TTC549 (cell line): ENCODE data around the gene INPP5D.
"Not testable (repeated sequence)": the region's sequence is repeated elsewhere in the genome, so short reads cannot be mapped to it uniquely, and the experiment has no call there.

Experiments used
- FAIRE-seq: peaks from 2 replicates; lab custom pipeline; 2012; peaks lifted over from hg19 to GRCh38; lab: Jason Lieb, UNC

Gene INPP5D

DNA sequence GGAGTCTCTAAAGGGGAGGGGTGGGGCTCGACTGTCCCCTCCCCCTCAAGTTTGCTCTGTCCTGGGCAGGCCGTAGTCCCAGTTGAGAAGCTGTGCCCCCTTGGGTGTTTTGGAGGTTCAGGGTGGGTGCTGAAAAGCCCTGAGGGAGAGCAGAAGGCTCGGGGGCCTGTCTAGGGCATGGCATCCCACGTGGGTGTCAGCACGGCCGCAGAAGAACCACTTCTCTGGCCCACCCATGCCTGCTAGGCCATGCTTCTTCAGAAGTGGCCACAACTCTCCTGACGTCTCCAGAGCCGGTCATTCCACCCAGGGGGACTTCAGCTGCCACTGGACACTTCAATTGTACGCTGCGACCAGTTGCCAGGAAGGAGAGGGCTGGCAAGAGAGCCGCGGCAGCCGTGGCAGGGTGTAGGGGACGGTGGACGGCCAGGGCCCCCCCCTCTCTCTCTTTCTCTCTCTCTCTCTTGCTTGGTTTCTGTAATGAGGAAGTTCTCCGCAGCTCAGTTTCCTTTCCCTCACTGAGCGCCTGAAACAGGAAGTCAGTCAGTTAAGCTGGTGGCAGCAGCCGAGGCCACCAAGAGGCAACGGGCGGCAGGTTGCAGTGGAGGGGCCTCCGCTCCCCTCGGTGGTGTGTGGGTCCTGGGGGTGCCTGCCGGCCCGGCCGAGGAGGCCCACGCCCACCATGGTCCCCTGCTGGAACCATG, at the start of gene INPP5D:
Gene INPP5D (plus strand): TSS at position 546 of the 704 bp plus-strand sequence. CDS start 137 bp downstream, at position 683.
- no peak for FAIRE-seq

DNA sequence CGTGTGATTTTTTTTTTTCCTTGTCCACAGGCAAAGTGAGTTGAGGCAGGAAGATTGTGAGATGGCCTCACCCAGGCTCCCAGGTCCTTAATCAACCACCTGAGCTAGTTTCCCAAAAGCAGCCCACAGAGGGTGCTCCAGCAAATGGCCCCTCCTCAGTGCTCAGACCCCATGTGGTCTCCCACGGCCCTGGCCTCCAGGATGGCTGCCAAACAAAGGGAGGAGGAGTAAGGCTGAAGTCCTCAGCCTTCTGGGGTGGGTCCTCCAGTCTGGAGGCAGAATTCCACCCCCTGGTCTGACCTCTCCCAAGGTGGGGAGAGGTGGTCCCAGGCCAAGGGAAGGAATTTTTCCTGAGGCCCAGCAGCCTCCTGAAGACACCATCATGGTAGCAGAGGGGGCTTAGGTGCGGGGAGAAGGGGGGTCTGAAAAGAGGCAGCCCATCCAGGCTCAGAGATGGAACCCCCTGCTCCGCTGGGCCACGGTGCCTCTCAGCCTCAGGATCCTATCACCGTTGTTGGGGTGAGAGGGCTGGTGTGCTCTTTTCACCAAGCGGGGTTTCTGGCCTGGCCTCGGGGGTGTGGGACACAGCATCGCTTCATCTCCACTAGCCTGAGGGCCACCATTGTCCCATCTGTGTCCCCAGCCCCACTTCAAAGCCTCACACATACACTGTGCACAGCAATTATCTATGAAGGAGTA, 49.4 kb upstream of the INPP5D start:
- no peak for FAIRE-seq

DNA sequence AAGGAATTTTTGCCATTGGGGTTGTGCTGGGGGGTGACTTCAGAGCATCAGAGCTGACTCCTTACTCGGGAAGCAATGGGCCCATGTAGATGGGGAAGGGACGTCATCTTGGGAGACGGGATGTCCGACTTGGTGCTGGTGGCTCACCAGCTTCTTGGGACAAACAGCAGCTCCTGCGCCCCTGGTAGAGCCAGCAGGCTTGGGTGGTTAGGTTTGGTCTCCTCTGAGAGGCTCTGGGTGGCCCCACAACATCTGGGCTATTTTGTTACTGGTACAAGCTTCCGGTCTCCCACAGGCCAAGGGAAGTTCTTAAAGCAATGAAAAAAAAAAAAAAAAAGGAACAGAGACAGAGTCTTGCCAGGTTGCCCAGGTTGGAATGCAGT, 48.9 kb upstream of the INPP5D start:
- FAIRE-seq = no peak

DNA sequence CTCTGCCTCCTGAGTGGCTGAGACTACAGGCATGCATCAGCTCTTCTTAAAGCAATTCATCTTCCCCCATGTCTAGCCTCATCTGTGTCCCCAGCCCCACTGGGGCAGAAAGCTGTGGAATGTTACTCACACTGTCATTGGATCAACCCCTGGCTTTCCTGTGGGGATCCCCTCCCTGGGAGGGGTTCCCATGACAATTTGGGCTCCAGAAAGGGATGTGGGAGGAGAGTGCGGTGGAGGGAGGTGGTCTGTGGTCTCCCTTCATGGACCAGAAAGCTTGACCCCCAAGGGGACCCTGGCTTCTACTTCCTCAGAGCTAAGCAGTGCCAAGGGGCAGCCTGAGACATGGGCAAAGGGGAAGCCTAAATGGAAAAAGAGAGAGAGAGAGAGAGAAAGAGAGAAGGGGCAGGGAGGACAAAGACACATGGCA, 48.4 kb upstream of the INPP5D start:
- FAIRE-seq = no peak

DNA sequence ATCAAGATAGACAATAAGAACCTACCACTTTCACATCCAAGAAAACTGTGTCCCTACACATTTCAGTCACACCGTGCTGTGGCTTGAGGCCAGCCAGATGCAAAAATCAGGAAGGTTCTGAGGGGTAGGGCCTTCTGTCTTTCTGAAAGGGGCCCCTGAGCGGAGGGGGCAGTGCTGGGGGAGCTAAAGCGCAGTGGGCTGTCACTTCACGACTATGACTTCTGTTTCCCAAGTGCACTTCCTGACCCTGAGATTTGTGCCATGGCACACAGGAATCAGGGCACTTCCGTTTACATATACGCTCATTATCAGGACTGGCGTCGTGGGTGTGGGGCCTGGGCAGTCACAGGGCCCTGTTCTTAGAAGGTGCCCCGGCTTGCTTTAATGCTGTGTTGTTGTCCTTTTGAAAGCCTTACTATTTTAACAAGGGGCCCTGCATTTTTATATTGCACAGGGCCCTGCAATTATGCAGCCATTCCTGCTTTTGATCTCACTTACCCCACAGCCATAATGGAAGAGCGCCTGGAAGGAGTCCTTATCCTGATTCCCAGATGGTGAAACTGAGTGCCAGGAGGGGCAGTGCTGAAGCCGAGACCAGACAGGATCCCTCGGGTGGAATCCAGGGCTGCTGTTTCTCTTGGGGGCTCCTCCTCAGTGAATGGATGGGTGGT, 47.7 kb upstream of the INPP5D start:
- FAIRE-seq = no peak

DNA sequence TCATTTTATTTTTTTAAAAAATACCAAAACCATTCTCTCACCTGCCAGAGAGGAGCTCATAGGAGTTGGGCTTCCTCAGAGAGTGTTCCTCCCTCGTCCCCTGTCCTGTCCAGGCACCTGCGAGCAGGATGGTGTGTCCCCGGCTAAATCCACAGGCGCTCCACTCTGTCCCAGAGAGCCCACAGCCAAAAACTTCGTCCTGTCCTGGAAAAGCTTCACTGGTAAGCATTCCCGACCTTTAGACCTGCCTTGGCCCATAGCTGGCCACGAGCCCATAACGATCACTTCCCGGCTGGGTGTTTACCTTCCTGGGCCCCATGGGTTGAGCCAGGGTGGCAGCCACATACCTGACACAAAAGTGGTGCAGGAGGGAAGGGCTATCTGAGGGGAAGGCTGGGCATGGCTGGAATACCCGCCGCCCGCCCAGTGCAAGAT, 47.1 kb upstream of the INPP5D start, which contains the start of gene NGEF:
Gene NGEF (minus strand): TSS at position 230 of the 435 bp plus-strand sequence. CDS start 38,366 bp downstream, outside the sequence.
- no peak for FAIRE-seq

DNA sequence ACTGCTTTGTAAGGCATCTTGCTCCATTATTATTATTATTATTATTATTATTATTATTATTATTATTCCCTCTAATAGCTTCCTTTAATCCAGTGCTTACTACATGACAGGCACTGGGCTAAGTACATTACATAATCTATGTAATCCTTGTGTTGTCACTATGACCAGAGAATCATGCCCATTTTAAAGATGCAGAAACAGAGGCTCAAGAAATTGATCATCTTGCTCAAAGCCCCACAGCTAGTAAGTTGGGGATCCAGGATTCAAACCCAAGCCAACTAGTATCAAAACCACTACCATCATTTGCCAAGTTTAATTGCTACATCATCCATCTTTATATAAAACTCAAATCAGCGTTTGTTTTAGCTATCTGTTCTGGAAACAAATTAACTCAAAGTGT, 46.5 kb upstream of the INPP5D start:
- FAIRE-seq = no peak

DNA sequence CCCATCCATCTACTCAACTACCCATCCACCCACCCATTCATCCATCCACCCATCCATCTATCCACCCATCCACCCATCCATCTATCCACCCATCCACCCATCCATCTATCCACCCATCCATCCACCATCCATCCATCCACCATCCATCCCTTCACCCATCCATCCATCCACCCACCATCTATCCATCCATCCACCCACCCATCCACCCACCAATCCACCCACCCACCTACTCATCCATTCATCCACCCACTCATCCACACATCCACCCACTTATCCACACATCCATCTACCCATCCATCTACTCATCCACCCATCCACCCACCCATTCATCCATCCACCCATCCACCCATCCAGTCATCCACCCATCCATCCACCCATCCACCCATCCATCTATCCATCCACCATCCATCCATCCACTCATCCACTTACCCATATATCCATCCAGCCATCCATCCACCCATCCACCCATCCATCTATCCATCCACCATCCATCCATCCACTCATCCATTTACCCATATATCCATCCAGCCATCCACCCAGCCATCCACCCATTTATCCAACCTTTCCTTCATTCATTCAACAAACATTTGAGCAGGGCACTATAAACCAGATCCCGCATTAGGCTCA, 45.0 kb upstream of the INPP5D start:
- FAIRE-seq = no peak

DNA sequence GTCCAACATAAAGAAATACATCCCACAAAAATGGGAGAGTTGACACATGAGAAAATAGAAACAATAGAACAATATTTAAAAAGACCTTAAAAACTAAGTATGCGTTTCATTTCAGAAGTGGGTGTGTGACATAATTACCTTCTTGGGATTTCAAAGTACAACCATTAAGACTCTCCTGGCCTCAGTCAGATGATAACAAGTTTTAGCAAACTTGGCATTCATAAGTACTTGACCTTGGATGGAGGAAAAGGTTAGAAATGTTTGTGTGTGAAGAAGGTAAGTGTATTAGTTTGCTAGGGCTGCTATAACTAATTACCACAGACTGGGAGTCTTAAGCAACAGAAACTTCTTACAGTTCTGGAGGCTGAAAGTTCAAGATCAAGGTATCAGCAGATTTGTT, 42.2 kb upstream of the INPP5D start:
- FAIRE-seq = no peak

DNA sequence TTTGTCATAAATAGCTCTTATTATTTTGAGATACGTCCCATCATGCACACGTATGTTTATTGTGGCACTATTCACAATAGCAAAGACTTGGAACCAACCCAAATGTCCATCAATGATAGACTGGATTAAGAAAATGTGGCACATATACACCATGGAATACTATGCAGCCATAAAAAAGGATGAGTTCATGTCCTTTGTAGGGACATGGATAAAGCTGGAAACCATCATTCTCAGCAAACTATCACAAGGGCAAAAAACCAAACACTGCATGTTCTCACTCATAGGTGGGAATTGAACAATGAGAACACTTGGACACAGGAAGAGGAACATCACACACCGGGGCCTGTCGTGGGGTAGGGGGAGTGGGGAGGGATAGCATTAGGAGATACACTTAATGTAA, 40.5 kb upstream of the INPP5D start:
- FAIRE-seq = not testable (repeated sequence)

DNA sequence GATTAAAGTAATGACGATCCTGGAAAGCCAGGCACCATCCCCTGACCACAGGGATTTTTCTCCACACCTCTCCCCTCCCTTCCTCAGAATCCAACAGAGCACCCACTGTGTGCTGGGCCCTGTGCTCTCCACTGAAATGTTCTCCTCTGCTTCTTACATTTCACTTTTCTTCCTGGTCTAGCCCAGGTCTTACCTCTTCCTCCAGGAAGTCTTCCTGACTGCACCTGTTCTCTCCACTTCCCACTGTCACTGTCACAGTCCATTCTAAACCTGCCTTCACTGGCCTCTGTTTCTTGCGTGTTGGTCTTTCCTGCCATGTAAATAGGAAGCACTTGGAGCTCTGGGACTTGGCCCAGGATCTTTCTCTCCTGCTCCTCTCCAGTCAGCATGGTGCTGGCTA, 39.7 kb upstream of the INPP5D start:
- no peak for FAIRE-seq

DNA sequence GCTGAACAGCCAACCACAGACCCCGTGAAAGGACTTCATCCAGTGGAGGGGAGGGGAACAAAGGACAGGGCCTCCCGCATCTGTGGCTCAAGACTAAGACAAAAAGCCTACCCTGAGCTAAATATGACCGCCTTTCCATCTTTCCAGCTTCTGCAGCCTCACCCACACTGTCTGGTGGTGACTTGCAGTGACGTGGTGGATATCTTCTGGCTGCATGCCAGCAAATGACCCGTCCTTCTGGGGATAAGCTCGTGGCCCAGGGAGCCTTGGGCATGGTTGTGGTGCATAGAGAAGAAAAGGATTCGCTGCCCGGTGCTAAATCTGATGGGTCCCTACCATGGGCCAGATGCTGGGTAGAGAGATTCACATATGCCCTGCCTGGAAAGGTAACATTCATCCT, 38.4 kb upstream of the INPP5D start:
- FAIRE-seq = no peak

DNA sequence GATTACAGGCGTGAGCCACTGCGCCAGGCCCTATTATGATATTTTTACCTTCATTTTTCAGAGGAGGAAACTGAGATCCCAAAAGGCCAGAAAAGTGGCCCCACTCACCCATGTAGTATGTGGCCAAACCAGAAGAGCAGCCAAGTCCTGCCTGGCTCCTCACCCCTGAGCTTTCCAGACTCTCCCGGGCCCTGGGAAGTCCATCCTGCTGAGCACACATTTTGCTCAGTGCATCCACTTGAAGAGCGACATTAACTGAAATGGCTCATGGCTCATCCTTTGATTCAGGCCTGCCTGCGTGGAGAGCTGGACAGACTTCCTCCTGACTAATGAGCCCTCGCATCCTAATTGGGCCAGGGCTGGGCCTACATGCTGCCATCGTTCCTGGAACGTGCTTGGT, 37.6 kb upstream of the INPP5D start:
- no peak for FAIRE-seq

DNA sequence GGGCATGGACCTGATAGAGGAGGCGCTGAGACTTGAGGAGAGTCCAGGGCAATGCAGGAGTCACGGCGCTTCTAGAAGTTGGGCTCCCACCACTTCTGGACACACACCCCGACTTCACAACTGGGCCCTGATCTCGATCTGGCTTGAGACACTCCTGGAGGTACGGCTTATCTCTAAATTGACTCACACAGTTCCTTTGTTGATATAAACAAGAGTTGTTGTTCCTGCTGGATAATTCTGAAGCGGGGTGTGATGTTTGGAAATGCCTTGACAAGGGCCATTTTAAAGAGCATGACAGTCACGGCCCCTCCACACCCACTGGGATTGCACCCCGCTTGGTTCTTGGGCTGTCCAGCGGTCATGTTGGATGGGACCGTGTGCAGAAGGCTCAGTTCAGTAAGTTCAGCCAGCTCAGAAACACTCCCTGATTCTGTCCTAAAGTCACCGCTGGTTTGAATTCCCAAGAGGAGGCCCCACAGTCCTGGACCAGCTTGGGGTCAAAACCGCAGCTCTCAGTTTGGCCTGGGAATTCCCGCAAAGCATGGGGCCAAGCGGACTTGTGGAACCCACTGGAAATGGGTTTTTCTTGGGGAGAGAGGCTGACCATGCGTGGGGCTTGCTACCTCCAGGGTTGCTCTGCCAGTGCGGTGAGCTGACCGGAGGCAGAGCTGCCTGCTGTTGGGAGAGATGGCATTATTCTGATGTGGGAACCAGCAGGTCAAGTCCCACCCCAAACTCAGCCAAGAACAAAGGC, 37.0 kb upstream of the INPP5D start:
- FAIRE-seq = no peak

DNA sequence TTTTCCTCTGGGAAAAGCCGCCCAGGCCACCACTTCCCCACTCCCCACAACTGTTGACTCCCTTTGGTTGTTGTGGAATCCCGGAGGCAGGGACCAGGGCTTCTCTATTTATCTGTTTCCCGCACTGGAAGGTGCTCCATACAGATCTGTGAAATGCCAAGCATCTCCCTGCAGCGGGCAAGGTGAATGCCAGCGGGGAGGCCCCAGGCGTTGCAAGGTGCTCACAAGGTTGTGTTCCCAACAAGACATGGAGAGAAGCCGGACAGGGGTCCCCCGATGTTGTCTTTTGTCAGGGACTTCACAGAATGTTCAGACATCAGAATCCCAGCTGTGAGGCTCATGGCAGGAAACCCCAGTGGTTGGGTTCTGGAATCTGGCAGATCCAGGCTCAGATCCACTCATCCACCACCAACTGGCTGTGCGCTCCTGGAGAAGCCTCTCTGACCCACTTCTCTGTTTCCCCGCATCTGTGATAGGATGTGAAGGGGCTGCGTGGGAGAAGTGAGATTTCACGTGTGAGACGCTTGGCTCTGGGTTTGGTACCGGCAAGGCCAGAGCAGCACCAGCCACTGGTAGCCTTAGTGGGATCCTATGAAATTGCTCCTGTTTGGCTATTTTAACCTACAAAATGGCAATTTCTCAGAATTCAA, 36.3 kb upstream of the INPP5D start:
- no peak for FAIRE-seq

DNA sequence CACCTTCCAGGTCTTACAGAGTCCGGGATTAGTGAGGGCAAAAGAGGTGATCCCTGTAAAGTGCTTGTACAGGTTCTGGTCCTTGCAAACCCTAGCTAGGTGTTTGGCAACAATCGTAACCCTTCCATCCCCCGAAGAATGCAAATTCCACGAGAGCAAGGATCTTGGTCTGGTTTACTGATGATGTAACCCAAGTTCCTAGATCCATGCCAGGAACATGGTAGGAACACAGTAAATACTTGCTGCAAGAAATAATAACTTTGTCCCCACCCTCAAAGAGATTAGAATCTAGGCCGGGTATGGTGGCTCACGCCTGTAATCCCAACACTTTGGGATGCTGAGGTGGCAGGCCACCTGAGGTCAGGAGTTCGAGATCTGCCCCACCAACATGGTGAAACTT, 34.4 kb upstream of the INPP5D start:
- FAIRE-seq = no peak

DNA sequence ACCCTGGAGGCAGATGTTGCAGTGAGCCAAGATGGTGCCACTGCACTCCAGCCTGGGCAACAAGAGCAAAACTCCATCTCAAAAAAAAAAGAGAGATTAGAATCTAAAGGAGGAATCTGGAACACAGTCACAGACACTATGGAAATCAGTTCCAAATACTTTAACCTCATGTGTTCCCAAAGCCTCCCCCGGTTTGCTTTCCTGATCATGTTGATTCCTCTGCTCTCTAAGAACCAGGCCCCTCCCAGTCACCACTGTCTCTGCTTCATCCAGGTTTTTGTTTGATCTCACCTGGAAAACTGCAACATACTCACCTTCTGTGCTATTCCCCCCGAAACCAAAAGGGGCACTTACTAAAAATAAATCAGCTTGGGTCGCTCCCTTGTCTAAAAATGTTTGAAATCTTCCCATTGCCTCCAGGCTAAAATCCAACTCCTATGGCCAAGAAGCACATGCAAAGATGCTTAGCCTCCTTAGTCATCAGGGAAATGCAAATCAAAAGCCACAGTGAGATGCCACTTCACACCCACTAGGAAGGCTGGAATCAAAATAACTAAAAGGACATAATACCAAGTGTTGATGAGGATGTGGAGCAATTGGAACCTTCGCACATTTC, 33.8 kb upstream of the INPP5D start:
- no peak for FAIRE-seq

DNA sequence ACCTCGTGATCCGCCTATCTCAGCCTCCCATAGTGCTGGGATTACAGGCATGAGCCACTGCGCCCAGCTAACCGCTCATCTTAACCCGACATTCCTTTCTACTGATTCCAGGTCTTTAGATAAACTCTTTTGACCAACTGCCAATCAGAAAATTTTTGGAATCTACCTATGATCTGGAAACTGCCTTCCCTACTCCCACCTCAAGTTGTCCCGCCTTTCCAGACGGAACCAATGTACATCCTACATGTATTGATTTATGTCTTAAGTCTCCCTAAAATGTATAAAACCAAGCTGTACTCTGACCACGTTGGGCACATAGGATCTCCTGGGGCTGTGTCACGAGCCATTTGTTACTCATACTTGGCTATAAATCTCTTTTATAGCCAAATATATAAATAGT, 30.8 kb upstream of the INPP5D start:
- no peak for FAIRE-seq

DNA sequence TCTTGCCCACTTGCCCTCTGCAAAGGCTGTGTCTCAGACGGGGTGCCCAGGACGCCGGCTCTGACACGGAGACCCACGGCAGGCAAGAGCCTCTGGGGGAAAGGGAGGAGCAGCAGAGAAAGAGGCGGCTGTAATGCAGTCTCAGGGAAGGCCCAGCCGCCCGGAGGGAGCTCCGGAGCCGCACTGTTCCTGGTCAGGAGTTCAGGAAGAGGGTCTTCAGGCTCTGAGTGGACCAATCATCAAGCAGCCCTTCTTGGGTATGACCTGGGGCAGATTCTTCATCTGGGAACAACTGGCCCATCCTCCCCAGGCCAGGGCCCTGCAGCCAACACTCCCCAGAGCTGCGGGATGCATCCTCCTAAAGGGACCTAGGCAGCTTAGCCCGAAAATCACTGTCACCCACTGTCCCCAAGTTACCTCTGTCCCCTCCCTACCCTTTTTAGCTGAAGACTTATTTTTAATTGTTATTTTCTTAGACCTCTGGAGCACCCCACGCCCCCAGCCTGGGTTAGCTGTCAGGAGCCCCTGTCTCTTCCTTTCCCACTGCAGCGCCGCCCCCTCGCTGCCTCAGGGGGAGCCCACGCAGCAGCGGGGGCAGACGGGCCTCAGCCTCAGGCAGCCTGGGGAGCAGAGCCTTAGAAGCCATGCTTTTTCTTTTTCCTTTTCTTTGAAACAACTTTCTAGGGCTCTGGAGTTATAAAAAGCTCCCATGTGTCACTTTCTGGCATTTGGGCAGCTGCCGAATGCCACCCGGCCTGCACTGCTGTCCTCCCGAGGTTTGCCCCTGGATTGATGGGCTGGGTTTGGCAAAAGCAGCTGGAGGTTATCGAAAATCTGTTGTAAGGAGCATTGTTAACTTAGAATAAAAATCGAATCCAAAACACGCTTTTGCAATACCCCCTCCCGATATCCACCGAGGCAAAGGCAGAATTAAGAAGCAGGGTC, 28.3 kb upstream of the INPP5D start:
- FAIRE-seq = no peak
